GF-D8 (cell line): ENCODE measurements around the gene MCAM.

Source experiments
- DNase-seq: peaks from one replicate; lab custom pipeline; 2025; lab: John Stamatoyannopoulos, UW

MCAM gene

DNA sequence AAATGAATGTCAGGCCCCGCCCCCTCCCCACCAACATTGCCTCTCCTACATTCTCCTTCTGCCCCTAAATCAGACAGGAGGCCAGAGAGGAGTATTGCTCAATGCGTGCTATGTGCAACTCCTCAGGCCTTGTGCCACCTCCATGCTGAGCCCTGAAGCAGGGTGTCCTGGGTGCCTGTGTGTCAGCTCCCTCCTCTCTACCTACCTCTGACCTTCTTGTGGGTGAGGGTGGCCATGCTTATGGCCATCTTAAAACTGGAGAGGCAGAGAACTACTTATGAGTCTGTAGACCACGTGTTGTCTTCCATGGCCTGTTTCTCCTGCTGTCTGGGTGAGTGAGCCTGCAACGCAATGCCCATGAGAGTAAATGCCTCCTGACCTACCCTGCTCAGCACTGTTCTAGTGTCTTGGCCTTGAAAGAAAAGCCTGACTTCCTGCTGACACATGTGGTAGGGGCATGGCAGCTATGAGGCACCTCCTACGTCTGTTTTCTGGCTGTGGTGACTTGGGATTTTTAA is 10.5 kb downstream of the MCAM start:
- peak; percentile 22 for DNase-seq

DNA sequence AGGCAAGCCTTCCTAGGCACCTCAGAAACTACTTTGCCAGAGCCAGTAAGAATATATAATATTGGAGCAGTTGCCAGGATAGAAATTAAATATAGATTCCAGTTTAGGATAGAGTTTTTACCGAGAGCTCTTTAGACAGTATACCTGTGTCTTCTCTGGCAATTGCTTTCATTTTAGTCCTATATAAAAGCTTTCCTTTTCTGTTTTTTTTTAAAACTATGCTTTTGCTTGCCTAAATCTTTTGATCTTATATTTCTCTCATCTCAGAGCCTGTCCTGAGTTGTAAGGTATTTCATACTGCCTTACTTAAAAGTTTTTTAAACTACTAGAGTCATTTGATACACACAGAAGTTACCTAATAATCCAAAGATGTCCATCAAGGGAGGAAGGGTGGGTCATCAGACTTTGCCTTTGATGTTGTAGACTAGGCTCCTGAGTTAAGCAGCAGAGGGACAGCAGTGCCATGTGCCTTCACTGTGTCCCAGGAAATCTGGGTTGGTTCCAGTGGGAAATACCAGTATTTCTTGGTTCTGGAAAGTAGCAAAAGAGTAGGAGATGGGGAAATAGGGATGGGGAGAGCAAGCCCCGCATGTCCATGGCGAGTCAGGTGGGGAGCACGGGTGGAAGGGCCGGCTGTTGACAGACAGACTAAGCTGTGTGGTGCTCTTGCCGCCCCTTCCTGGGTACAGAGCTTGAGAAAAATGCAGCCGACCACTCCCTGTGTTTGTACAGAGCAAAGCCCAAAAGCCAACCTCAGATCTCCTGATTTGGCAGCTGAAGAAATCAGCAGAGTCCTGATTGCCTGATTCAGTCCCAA is 11.2 kb downstream of the MCAM start:
- DNase-seq, result no peak

DNA sequence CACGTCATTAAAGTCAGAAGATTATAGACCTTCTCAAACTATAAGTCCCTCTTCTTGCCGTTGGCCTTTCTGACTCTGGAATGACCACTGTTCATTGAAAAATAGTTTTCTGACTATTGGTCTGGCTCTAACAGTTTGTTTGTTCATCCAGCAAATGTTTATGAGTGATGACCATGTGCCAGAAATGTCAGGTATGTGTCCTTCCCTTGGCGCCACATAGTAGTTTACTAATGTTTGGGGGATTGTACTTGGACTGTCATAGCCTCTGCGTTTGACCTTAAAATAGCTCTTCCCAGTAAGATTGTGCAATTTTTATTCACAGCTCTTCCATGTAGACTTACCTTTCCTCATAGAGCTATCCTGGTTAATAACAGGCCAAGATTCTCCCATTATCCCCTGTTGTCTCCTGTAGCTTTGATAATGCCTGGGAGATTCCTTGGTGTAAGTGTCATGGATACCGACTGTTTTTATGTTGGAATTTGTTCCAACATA is 13.7 kb downstream of the MCAM start:
- DNase-seq, result no peak

DNA sequence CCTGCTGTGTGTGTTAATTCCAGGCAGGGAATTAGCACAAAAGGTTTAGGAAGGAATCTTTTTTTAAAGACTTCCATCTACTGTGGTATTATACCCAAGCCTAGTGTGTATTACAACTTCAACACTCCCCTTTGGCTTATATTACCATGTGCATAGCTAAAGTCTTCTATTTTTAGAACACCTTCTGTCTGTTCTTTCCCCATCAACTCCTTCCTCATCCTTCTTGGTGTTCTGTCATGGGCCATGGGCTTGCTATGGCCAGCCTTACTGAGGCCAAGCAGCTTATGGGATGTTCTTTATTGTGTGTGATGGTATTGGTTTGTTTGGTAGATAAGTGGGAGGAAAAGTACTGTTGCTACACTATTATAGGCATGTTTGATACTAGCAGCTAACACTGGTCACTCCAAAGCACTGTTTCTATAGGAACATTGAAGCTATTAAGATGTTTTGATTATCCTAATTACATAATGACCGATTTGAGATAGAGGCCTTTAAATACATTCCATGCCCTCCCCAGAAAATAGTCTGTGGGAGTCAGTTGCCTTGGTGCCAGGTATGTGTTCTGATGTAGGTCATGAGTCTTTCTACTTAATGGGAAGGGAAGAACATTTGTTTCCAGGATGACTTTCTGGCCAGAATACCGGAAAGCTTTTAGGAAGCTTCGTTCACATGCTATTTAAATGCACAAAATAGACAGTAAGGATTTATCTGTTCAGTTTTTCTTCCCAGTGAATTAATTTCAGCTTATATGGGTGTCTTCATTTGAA is 16.5 kb downstream of the MCAM start:
- no peak for DNase-seq

DNA sequence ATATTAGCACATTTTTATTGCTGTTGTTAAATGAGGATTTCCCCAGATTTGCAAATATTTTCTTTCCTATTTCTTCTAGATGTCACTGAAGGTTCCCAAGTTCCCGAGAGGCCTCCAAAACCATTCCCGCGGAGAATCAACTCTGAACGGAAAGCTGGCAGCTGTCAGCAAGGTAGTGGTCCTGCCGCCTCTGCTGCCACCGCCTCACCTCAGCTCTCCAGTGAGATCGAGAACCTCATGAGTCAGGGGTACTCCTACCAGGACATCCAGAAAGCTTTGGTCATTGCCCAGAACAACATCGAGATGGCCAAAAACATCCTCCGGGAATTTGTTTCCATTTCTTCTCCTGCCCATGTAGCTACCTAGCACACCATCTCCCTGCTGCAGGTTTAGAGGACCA is 17.5 kb downstream of the MCAM start:
- DNase-seq, result no peak

DNA sequence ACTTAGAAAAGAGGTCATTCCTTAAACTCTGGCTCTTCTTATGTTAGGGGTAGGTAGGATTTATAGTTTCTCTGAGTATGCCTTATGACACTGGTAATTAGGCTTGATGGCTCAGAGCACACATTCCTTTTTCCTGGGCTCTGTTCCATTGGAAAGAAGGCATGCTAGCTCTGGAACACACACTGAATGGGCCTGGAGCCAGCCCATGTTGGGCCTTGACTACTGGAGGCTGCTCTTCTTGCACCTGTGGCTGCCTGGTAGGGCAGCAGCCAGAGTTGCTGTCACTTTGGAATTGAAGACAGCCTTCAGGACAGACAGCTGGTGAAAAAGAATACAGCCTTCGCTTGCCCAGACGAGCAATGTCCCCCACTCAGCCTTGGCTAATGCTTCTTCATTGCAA is 18.2 kb downstream of the MCAM start:
- no peak for DNase-seq

DNA sequence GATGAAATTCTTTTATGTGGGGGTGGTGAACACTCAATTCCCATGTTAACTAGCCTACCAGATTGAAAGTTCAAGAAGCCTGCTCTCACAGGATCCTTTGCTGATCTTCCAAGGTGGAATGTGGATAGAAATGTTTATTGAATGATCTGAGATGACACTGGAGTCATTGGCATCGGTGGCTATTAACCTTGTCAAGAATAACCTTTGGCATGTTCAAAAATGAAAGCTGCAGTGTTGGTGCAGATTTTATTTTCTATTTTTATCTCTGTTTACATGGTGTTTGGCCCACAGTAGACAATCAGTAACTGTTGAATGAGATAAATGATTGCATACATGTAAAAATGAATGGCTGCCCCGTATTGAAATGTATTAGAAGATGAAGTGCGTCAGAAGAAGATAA is 19.0 kb downstream of the MCAM start:
- no peak for DNase-seq

DNA sequence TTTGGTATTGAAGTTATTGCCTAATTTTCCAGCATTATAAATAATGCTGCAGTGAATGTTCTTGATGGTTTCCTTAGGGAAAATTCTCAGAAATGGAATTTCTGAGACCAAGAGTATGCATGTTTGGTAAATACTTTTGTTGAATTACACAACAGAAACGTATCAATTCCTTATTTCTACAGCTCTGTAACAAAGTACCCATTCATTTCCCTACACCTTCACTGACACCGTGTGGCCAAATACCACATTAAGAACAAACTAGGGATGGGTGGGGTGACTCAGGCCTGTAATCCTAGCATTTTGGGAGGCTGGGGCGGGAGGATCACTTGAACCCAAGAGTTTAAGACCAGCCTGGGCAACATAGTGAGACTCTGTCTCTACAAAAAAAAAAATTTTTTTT is 21.8 kb downstream of the MCAM start:
- DNase-seq, result no peak

DNA sequence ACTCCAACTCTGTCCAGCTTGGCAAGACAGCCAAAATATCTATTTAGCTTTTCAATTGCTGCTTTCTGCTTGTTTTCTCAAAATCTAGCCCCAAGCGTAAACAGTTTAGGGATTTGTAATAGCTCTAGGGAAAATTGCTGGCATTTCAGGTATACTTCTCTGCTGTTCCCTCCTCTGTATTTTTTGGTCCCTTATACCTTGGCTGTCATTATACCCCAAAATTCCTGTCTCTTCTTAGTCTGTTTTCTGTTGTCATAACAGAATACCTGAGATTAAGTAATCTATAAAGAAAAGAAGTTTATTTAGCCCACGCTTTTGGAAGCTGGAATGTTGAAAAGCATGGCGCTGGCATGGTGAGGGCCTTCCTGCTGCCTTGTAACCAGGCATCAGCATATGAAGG is 23.5 kb downstream of the MCAM start:
- DNase-seq, result no peak

DNA sequence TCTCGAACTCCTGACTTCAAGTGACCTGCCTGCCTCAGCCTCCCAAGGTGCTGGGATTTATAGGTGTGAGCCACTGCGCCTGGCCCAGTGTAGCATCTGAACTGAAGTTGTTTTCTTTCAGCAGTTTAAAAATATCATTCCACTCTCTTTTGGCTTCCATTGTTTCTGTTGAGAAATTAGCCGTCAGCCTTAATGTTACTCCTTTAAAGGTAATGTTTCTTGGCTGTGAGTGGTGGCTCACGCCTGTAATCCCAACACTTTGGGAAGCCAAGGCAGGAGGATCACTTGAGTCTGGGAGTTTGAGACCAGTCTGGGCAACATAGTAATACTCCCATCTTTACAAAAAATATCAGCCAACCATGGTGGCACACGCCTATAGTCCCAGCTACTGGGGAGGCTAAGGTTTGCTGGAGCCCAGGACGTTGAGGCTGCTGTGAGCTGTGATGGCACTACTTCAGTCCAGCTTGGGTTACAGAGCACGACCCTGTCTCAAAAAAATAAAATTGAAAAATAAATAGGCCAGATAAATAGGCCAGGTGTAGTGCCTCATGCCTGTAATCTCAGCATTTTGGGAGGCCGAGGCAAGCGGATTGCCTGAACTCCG is 25.9 kb downstream of the MCAM start:
- DNase-seq, result no peak

DNA sequence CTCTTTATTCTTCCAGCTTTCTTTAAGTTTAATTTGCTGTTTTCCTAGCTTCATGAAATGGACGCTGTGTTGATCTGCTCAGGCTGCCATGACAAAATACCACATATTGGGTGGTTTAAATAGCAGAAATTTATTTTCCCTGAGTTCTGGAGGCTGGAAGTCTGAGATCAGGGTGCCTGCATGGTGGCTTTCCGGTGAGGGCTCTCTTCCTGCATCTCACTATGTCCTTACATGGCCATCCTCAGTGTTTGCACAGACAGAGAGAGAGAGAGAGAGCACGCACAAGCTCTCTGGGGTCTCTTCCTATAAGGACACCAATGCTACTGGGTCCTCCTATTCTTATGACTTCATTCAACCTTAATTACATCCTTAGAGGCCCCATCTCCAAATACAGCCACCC is 28.7 kb downstream of the MCAM start:
- no peak for DNase-seq

DNA sequence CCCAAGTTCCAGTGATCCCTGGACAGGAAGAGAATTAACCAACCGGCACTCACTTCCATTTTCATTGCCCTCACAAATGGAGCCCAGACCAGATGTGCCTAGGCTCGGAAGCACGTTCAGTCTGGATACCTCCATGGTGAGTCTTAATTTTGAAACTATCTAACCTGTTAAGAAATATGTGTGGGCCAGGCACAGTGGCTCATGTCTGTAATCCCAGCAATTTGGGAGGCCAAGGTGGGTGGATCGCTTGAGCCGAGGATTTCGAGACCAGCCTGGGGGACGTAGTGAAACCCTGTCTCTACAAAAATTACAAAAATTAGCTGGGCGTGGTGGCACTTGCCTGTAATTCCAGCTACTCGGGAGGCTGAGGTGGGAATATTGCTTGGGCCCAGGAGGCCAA is 31.5 kb downstream of the MCAM start:
- no peak for DNase-seq

DNA sequence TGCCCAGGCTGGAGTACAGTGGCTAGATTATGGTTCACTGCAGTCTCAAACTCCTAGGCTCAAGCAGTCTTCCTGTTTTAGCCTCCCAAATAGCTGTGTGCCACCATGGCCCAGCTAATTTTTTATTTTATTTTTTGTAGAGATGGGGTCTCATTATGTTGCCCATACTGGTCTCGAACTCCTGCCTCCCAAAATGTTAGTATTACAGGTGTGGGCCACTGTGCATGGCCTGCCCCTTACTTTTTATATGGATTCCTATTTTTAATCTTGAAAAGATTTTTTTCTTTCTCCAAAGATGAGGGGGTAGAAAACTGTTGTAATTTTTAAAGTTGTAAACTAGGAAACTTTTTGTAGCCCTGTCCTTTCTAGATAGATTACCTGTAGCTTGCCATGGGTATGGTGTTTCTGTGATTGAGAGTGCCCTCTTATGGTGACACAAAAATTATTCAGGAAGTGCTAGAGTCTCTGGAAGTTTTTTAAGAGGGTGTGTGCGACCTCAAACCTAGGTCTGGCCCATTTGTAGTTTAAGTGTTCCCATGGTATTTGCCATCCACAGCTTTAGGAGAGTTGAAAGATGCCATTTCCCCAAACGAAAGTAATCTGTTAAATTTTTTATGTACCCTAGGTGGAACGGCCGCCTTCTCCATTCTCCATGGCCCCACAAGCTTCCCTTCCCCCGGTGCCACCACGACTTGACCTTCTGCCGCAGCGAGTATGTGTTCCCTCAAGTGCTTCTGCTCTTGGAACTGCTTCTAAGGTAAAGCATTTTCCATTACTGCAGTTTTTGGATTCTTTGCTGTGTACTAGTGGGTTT is 32.4 kb downstream of the MCAM start:
- DNase-seq, result peak; percentile 78

DNA sequence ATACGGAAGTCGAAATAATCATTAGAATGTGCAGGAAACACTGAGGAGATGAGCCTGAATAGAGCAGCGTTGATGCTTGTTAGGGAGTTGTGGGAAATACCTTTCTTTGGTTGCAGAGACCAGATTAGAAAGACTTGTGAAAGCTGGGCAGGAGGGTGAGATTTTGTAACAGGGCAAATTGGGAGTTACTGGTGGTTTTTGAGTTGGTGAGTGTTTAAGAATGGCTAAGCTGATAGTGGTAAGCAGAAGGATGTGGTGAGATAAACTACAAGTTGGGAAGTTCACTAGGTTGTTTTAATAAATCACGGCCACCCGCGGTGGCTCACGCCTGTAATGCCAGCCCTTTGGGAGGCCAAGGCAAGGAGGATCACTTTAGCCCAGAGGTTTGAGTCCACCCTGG is 34.4 kb downstream of the MCAM start:
- DNase-seq, result peak; percentile 82

DNA sequence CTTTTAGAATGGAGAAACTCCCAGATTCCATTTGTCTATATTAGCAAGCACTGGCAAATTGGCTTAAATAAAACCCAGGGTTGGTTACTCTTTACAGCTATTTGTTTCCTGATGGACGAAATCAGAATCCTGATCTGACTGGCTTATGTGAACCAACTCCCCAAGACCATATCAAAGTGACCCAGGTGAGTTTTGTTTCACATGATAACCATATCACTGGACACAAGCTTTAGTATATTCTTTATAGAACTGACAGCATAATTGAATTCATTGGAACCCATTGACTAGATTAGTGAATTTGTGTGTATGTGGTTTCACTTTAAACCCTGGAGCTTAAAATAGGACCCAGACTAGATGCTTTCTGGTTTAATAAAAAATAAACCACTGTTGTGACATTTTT is 39.3 kb downstream of the MCAM start:
- no peak for DNase-seq

DNA sequence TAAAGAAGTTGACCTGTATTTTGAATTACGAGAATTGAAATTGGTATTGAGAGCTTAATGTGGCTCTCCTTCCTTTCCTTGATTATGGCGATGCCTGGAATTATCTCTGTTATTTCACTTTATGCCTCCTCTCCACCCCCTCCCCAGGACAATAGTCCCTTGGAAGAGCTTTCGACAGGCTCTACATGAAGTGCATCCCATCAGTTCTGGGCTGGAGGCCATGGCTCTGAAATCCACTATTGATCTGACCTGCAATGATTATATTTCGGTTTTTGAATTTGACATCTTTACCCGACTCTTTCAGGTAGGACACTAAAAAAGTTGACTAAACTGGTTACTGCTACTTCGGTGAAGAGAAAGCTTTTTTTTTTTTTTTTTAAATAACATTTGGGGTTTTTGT is 43.2 kb downstream of the MCAM start:
- no peak for DNase-seq

DNA sequence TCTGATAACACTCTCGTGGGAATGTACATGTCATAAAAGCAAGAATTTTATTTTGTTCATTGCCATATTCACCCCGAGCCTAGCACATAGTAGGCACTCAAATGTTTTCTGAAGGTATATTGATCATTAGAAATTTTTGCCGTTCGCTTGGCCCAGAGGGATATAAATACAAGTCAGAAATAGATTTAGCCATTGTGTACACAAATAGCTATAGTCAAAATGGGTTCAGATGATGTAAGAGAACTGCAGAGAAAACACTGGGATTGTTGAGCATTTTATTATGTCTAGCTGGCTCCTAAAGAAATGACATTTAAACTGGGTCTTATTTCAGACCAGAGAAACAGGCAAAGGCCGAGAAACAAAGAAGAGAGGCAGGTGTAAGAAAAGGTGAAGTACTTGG is 49.3 kb downstream of the MCAM start:
- DNase-seq, result no peak

DNA sequence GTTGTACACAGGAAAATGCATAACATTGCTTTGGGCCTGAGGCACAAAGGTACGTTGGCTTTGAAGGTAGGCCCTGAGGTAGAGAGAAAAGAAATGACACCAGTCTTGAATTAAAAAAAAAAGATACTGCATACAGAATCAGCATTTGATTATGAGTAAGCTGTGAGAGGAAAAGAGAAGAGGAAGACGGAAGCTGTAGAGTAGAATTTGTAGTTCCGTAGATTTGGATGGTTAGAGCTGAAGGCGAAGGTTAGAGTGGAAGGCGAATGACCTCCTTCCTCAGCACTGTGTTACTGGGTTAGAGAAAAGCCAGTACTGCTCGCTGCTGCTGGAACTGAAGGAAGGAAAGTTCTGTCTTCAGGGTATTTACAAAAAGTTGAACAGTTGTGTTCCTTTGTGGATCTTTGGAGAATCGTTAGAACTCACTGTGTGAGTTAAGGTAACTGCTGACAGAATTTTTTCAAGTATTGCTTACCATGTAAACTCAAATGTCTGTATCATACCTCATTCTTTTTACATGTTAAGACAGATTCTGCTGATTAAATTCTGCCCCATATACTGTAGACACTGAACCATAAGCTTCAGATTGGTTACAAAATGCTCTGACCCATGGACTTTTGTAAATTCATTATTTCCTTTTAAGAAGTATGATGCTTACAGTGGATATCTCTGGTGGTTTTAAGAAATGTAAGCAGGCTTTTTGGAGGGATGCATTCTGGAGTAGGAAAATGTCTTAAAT is 50.2 kb downstream of the MCAM start:
- DNase-seq, result no peak

DNA sequence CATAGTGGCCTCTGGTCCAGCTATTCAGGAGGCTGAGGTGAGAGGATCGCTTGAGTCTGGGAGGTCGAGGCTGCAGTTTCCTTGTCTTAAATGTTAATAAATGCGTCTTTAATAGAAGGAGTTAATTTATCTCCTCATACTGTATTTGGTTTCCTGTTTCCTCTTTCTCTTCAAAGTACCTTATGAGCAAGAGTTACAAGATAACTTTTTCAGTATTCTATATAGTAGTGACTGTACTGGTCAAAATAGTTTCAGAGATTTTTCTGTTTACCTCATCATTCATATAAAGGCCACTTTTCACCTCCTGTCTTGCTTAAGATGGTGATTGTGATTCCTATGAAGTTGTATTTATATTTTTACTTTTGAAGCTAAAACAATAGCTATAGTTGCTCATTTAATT is 50.9 kb downstream of the MCAM start:
- DNase-seq, result no peak

DNA sequence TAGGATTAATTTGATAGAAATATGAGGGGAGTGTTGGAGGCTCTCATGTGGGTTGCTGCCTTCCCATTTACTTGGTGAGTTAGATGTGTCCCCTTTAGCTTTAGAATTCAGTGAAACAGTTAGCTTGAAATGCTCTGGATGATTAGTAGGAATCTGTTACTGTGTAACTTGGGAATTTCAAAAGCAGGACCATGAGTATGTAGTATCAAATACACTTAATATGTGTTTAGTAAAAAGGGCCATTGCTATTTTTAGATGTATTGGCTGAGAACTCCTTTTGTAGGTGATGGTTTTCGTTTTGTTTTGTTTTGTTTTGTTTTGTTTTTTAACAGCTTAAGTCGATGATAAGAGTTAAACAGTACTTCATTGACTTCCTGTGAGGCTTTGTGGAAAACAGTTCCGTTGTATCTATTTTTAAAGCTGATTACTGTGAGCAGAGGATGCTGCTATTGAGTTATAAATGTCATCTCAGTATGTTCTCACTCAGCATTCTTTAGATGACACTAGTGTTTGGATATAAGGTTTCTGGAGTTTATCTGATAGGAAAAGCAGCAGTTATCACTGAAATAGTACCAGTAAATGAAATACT is 53.5 kb downstream of the MCAM start:
- DNase-seq, result no peak
